HepG2 (cell line): Measurements from ENCODE around the gene TTBK1. TPM values are rescaled to one million over a fixed set of nuclear protein-coding genes. Genes with fewer than 3 reads are reported as not detected.

ENCODE experiments used
- DPF2 ChIP-seq: sonication (generic); formaldehyde crosslinking; IDR thresholded peaks from 2 replicates; pipeline ENCODE4 v1.4.0; 2020; ENCODE audit warnings: mild to moderate bottlenecking, low read depth, missing genetic modification reagents, borderline replicate concordance
- FOXK1 ChIP-seq: sonication (generic); formaldehyde crosslinking; IDR thresholded peaks from 2 replicates; pipeline ENCODE4 v1.4.0; 2020; ENCODE audit warnings: low read depth, missing genetic modification reagents, borderline replicate concordance
- HBP1 ChIP-seq: IDR thresholded peaks from 2 replicates; pipeline ENCODE4 v1.6.1; 2016; ENCODE audit warnings: low read depth, control low read depth
- IKZF4 ChIP-seq: sonication (generic); formaldehyde crosslinking; IDR thresholded peaks from 2 replicates; pipeline ENCODE4 v1.5.1; 2020; ENCODE audit warnings: borderline replicate concordance, mild to moderate bottlenecking, low read depth, missing genetic modification reagents; ENCODE audit errors: not compliant biosample characterization
- MED1 ChIP-seq: sonication (generic); formaldehyde crosslinking; IDR thresholded peaks from 2 replicates; pipeline ENCODE4 v1.4.0; 2020; ENCODE audit warnings: missing genetic modification reagents
- MIER2 ChIP-seq: IDR thresholded peaks from 2 replicates; pipeline ENCODE4 v1.6.1; 2016; ENCODE audit warnings: missing biosample characterization, missing genetic modification reagents
- MXI1 ChIP-seq: IDR thresholded peaks from 3 replicates; pipeline ENCODE4 v1.6.1; 2012; ENCODE audit warnings: low read depth, low read length, inconsistent platforms, borderline replicate concordance
- NCOA1 ChIP-seq: sonication (generic); formaldehyde crosslinking; IDR thresholded peaks from 2 replicates; pipeline ENCODE4 v1.9.0; 2021; ENCODE audit warnings: missing genetic modification reagents
- PHF8 ChIP-seq: sonication (generic); formaldehyde crosslinking; IDR thresholded peaks from 2 replicates; pipeline ENCODE4 v1.5.0; 2020; ENCODE audit warnings: missing genetic modification reagents
- POLR2AphosphoS5 ChIP-seq: IDR thresholded peaks from 2 replicates; pipeline ENCODE4 v1.6.1; 2012; ENCODE audit warnings: low read depth, low read length
- SIX4 ChIP-seq: sonication (generic); formaldehyde crosslinking; IDR thresholded peaks from 2 replicates; pipeline ENCODE4 v1.4.0; 2020; ENCODE audit warnings: missing genetic modification reagents
- SMAD3 ChIP-seq: sonication (generic); formaldehyde crosslinking; IDR thresholded peaks from 2 replicates; pipeline ENCODE4 v1.4.0; 2020; ENCODE audit warnings: missing genetic modification reagents
- SRF ChIP-seq: IDR thresholded peaks from 2 replicates; pipeline ENCODE4 v1.6.1; 2011; ENCODE audit warnings: mild to moderate bottlenecking, low read depth, low read length, moderate library complexity
- ZIK1 ChIP-seq: sonication (generic); formaldehyde crosslinking; IDR thresholded peaks from 2 replicates; pipeline ENCODE4 v1.5.0; 2020; ENCODE audit warnings: mild to moderate bottlenecking, low read depth, missing genetic modification reagents, borderline replicate concordance
- ZNF343 ChIP-seq: sonication (generic); formaldehyde crosslinking; IDR thresholded peaks from 2 replicates; pipeline ENCODE4 v1.4.0; 2020; ENCODE audit warnings: mild to moderate bottlenecking, missing genetic modification reagents
- ZNF484 ChIP-seq: sonication (generic); formaldehyde crosslinking; IDR thresholded peaks from 2 replicates; pipeline ENCODE4 v1.5.1; 2020; ENCODE audit warnings: mild to moderate bottlenecking, low read depth, missing genetic modification reagents, borderline replicate concordance
- ZNF512B ChIP-seq: sonication (generic); formaldehyde crosslinking; IDR thresholded peaks from 2 replicates; pipeline ENCODE4 v1.5.1; 2020; ENCODE audit warnings: missing genetic modification reagents, mild to moderate bottlenecking, borderline replicate concordance
- ZNF562 ChIP-seq: sonication (generic); formaldehyde crosslinking; IDR thresholded peaks from 2 replicates; pipeline ENCODE4 v1.8.0; 2022; ENCODE audit warnings: missing genetic modification reagents, borderline replicate concordance
- ZNF639 ChIP-seq: conservative IDR thresholded peaks from 2 replicates; pipeline ENCODE4 v1.6.1; 2018; ENCODE audit warnings: missing genetic modification reagents
- ZNF740 ChIP-seq: sonication (generic); formaldehyde crosslinking; IDR thresholded peaks from 2 replicates; pipeline ENCODE4 v1.4.0; 2020; ENCODE audit warnings: missing genetic modification reagents
- polyA plus RNA-seq, 8 experiments: library from polyadenylated mRNA; depleted of rRNA in 3 of 8; stranded (reverse) in 7 of 8; unstranded in 1 of 8; fragments of >200 nt; fragmentation: Illumina TruSeq in 4 of 8; extraction: Trizol in 4 of 8; gene quantifications; 2 replicates each; pipeline versions ENCODE4 v1.2.1 to v1.2.3, GENCODE V29; 2011 to 2016; ENCODE audit warnings: low read depth in 4 of 8, missing spikeins in 1 of 8, mixed read lengths in 1 of 8; ENCODE audit not compliant: insufficient read depth in 1 of 8
- total RNA-seq, 5 experiments: library from RNA; depleted of rRNA; stranded (reverse); fragments of >200 nt; fragmentation: Illumina TruSeq; extraction: Trizol; gene quantifications; 2 replicates each; pipeline ENCODE4 v1.2.3, GENCODE V29; 2016; ENCODE audit warnings: low read depth in 1 of 5

The TTBK1 gene
- total and polyA plus RNA-seq, 2 of the 13 experiments (the other 11 are each of a cell fraction or from before 2014, with no cell fraction given), result 0.24 to 0.33 TPM

- TF ChIP-seq DPF2 (CRISPR knock-in tag) (peak; percentile 17; the same call in 1 of the 2 replicates), ZNF639 (CRISPR knock-in tag) (peak; percentile 1; the same call in 1 of the 2 replicates), FOXK1 (CRISPR knock-in tag) (peak; percentile 73; the same call in 1 of the 2 replicates), IKZF4 (CRISPR knock-in tag) (peak; percentile 54), SRF (peak; percentile 77), PHF8 (CRISPR knock-in tag) (no peak; the same call in 1 of the 2 replicates), ZIK1 (0 out of 2 replicates have a peak, but pooled peaks have one; percentile 49), MED1 (CRISPR knock-in tag) (peak; percentile 85), ZNF512B (no peak; the same call in 1 of the 2 replicates), ZNF562 (no peak), ZNF740 (CRISPR knock-in tag) (peak; percentile 51; the same call in 1 of the 2 replicates), SIX4 (CRISPR knock-in tag) (no peak), NCOA1 (no peak), HBP1 (CRISPR knock-in tag) (peak; percentile 77), MIER2 (CRISPR knock-in tag) (no peak), MXI1 (no peak), POLR2AphosphoS5 (peak; percentile 39; the same call in 1 of the 2 replicates), SMAD3 (CRISPR knock-in tag) (peak; percentile 15), ZNF343 (CRISPR knock-in tag) (0 out of 2 replicates have a peak, but pooled peaks have one; percentile 15), ZNF484 (CRISPR knock-in tag) (no peak)
These were observed 34.6 kb downstream of the TTBK1 start (continued) for GRCh38 chr6:43277643-43278523.
